ENCODE measurements around the gene MTHFSD.

The MTHFSD gene

DNA sequence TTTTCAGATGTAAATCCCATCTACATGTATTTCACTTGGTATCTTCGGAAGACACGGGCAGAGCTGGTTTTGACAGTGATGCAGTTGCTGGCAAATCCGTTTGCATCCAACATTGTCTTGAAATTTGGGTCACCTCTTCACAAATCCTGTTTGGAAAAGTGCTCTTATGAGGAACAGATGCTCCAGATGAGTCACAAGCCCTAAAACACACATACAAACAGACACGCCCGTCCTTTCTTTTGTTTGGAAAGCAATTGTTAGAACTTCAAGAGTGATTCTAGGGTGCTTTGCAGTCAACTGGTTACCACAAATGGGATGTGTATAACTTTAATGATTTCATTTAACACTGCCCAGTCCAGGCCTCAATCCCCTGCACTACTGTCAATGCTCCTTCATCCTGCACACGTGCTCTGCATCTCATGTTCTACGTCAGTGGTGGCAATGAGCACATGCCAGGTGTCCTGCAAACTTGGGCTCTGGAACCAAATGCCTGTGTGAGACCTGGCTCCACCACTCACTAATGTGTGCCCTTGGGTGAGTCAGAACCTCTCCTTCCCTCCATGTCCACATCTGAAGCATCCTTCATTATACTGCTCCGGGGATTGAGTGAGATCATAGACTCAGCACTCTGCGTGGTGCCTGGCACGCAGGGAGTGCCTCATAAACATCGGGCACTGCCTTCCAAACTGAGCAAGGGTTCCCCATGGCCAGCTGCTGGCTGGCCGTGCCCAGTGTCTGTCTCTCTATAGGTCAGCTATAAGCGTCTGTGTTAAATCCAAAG, 64.0 kb downstream of the MTHFSD start:
- Mint-ChIP-seq H3K4me1 (peaks cover 2% of the 10 kb centered on the region), H3K4me3 (no peak overlapping the region), H3K9me3 (no peaks in the 10 kb centered on the region), H3K27me3 (peaks cover 45% of the 10 kb centered on the region), H3K27ac (no peak overlapping the region), H3K36me3 (no peaks in the 10 kb centered on the region)
- ATAC-seq (ENCODE audit: low read depth) (no peak), DNase-seq (ENCODE audit: low spot score in 2 of 2) (no peak)

DNA sequence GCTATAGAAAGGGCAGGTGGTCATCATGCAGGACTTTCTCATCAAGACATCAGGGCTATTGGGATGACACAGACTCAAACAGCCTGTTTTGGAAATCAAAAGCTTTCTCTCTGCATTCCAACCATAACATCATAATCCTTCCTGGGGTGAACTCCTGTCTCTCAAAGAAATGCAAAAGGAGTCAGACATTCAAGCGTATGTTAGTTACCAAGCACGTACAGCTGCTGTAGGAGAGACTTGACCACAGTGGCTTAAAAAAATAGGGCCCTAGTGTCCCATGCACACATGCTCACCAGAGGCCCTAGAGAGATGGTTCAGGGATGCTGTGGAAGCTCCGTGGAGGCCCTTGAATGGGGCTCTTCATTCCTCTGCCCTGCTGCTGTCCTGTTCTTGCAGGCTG, 69.3 kb downstream of the MTHFSD start:
- DNase-seq (ENCODE audit: low spot score in 2 of 2) (no peak), ATAC-seq (ENCODE audit: low read depth) (no peak)
- peaks cover 11% of the 10 kb centered on the region for H3K9me3 Mint-ChIP-seq
- no peaks in the 10 kb centered on the region for H3K36me3 Mint-ChIP-seq
- H3K27ac Mint-ChIP-seq = no peak overlapping the region
- no peak overlapping the region for H3K4me3 Mint-ChIP-seq
- H3K4me1 Mint-ChIP-seq = no peaks in the 10 kb centered on the region
- H3K27me3 Mint-ChIP-seq = peaks cover 31% of the 10 kb centered on the region

DNA sequence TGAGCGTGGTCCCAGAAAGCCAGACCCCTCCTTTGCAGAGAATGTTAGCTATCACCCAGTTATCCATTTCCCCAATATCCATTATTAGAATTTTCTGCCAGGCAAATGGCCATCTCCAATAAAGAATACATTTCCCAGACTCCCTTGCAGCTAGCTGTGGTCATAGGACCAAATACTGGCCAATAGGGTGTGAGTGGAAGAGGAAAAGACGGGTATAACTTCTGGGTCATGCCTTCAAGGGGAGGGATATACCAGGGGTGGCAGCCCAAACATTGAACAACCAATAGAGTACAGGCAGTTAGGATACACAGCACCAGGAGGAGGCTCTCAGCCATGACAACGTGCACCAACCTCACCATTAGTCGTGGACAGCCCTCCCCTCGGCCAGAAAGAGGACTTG, 70.8 kb downstream of the MTHFSD start:
- no peak for ATAC-seq (ENCODE audit: low read depth)
- H3K4me1 Mint-ChIP-seq = no peaks in the 10 kb centered on the region
- H3K27ac Mint-ChIP-seq = no peak overlapping the region
- no peak for DNase-seq (ENCODE audit: low spot score in 2 of 2)
- no peak overlapping the region for H3K4me3 Mint-ChIP-seq
- peaks cover 20% of the 10 kb centered on the region for H3K27me3 Mint-ChIP-seq
- H3K9me3 Mint-ChIP-seq = peaks cover 11% of the 10 kb centered on the region
- no peaks in the 10 kb centered on the region for H3K36me3 Mint-ChIP-seq

DNA sequence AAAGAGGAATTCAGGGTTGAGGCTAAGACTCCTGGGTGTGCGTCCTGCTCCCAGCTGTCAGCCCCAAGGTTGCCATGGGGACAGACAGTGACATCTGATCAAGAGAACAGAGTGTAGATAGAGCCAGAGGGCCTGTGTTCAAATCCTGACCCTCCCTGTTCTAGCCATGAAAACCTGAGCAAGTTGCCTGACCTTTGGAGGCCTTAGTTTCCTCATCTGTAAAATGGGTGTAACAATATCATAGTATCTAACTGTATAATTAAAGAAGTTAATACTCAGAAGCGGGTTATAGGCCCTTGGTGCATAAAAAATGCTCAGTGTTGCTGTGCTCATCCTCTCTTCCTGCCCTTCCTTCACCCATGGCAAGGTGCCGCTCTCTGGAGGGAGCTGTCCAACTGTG, 73.4 kb downstream of the MTHFSD start:
- ATAC-seq (ENCODE audit: low read depth) (no peak), DNase-seq (ENCODE audit: low spot score in 2 of 2) (no peak)
- no peak overlapping the region for H3K27ac Mint-ChIP-seq
- peaks cover 11% of the 10 kb centered on the region for H3K9me3 Mint-ChIP-seq
- H3K4me3 Mint-ChIP-seq = no peak overlapping the region
- peaks cover 25% of the 10 kb centered on the region for H3K27me3 Mint-ChIP-seq
- no peaks in the 10 kb centered on the region for H3K4me1 Mint-ChIP-seq
- H3K36me3 Mint-ChIP-seq = no peaks in the 10 kb centered on the region

DNA sequence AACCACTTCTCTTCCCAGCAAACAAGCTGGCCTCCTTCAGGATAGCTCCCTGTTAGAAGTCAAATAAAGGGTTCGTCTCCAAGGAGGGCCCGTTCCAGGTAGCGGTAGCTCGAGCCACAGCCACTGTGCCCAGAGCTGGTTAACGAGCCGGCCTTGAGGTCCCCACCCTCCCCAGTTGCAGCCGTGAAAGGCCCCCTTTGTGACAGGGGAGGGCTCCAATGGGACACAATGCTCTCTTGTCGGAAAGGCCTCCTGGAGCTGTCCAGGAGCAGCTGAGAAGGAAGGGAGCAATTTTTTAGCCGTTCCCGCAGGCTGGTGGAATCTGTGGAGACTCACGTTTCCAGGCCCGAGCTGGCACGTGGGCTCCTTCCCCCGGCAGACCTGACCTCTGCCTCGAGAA, 74.6 kb downstream of the MTHFSD start:
- Mint-ChIP-seq H3K9me3 (peaks cover 11% of the 10 kb centered on the region), H3K4me1 (no peaks in the 10 kb centered on the region), H3K27me3 (peaks cover 22% of the 10 kb centered on the region), H3K4me3 (no peak overlapping the region), H3K27ac (no peak overlapping the region), H3K36me3 (no peaks in the 10 kb centered on the region)
- no peak for ATAC-seq (ENCODE audit: low read depth)
- no peak for DNase-seq (ENCODE audit: low spot score in 2 of 2)

Measured in memory B cell (primary cell).